Muscle layer of colon (tissue), 2 donors: ENCODE measurements around the gene ALG13.
"Not testable (repeated sequence)": the region's sequence is repeated elsewhere in the genome, so short reads cannot be mapped to it uniquely, and the experiment has no call there.

Source experiments
- H3K27ac ChIP-seq: one replicate; pipeline ENCODE4 v1.7.0; 2013; ENCODE audit warnings: low read depth, mild to moderate bottlenecking, low read length, moderate library complexity
- H3K27me3 ChIP-seq, 2 donors: one replicate each; pipeline ENCODE4 v1.7.0; 2013; ENCODE audit warnings: low read length in 2 of 2, mild to moderate bottlenecking in 2 of 2; ENCODE audit not compliant: insufficient read depth in 2 of 2, control insufficient read depth in 1 of 2
- H3K36me3 ChIP-seq: one replicate; pipeline ENCODE4 v1.7.0; 2013; ENCODE audit warnings: mild to moderate bottlenecking, low read length; ENCODE audit not compliant: insufficient read depth
- H3K4me1 ChIP-seq: one replicate; pipeline ENCODE4 v1.7.0; 2013; ENCODE audit warnings: mild to moderate bottlenecking, low read length; ENCODE audit not compliant: insufficient read depth
- H3K4me3 ChIP-seq, 2 donors: one replicate each; pipeline ENCODE4 v1.7.0; 2013; ENCODE audit warnings: low read length in 2 of 2, low read depth in 1 of 2, mild to moderate bottlenecking in 1 of 2, moderate library complexity in 1 of 2
- H3K9ac ChIP-seq: one replicate; pipeline ENCODE4 v1.7.0; 2013; ENCODE audit warnings: low read length
- H3K9me3 ChIP-seq: one replicate; pipeline ENCODE4 v1.7.0; 2013; ENCODE audit warnings: mild to moderate bottlenecking, low read length
- donor health status: abdominal sarcoma.
- donor health status: Adenocarcinoma of cecum.

The ALG13 gene

DNA sequence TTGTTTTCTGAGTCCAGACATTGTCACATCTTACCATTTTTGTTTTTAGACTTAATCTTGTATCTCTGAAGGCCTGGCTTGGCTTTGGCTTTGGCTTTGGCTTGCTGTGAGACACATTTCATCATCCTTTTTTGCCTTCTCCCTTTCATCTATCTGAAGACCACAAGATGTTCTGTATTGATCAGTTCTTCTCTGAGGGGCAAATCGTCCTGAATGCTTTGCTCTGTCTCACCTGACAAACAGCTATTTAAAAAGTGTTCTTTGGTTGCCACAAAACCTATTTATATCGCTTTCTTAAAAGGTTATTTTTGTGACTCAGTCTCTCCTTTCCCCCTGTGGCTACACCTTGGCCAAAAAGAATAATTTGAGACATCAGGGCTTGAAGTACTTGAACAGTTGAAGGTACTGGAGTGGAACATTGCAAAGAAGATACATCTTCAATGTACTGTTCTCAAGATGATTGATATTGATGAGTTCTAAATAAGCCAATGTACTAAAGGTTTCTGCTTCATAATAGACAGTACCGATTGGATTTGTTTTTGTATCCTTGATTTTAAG, 80.7 kb downstream of the ALG13 start:
- H3K4me1 ChIP-seq = no peaks in the 10 kb centered on the region
- H3K27me3 ChIP-seq = no peaks in the 10 kb centered on the region
- H3K36me3 ChIP-seq = no peaks in the 10 kb centered on the region
- H3K9ac ChIP-seq = no peak overlapping the region
- no peak overlapping the region for H3K27ac ChIP-seq
- no peak overlapping the region for H3K4me3 ChIP-seq
- no peaks in the 10 kb centered on the region for H3K9me3 ChIP-seq

DNA sequence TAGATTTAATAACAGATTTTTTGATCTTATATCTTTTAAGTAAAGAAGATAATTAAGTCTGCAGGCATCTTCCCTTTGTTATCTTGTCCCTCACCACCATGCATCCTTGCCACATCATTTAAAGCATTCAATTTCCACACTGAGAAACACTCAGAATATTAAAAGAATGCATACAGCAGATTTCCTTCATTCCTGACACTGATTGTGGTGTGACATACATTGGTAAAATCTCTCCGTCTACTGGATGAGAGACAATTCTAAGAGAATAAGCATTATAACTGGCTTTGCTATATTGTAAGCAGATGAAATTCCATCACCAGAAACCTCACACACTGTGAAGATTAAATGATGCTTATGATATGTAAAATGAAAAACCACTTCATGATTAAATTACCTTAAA, 97.6 kb downstream of the ALG13 start:
- Histone ChIP-seq H3K36me3 (no peaks in the 10 kb centered on the region), H3K4me1 (no peaks in the 10 kb centered on the region), H3K27me3 (no peaks in the 10 kb centered on the region)

GRCh38 chrX:111779582-111779981, 98.6 kb downstream of the ALG13 start:
- Histone ChIP-seq H3K9me3 (no peaks in the 10 kb centered on the region), H3K4me1 (no peaks in the 10 kb centered on the region), H3K9ac (no peak overlapping the region), H3K4me3 (no peak overlapping the region), H3K27me3 (no peaks in the 10 kb centered on the region), H3K36me3 (no peaks in the 10 kb centered on the region), H3K27ac (no peak overlapping the region)

More for the DNA sequence above, 97.6 kb downstream of the ALG13 start:
- Histone ChIP-seq H3K9ac (no peak overlapping the region), H3K4me3 (no peak overlapping the region), H3K27ac (no peak overlapping the region), H3K9me3 (no peaks in the 10 kb centered on the region)

- no peaks in the 10 kb centered on the region for H3K9me3 ChIP-seq
- H3K4me1 ChIP-seq = no peaks in the 10 kb centered on the region
- no peak overlapping the region for H3K4me3 ChIP-seq
- no peak overlapping the region for H3K27ac ChIP-seq
- no peaks in the 10 kb centered on the region for H3K27me3 ChIP-seq
- H3K36me3 ChIP-seq = no peaks in the 10 kb centered on the region
- no peak overlapping the region for H3K9ac ChIP-seq
Observed at GRCh38 chrX:111784667-111785066, 103.7 kb downstream of the ALG13 start.

- H3K27me3 ChIP-seq, H3K9ac ChIP-seq, H3K36me3 ChIP-seq, H3K27ac ChIP-seq, H3K9me3 ChIP-seq, H3K4me3 ChIP-seq, H3K4me1 ChIP-seq: not testable (repeated sequence)
Observed at GRCh38 chrX:111790054-111790453, 109.1 kb downstream of the ALG13 start.
